ENCODE data around the gene PIK3C2G. TPM values are rescaled to one million over a fixed set of nuclear protein-coding genes. Genes with fewer than 3 reads are reported as not detected.

Gene PIK3C2G
- total RNA-seq, 1 donor from 2014 or later = not detected

GRCh38 chr12:18270958-18271460, 9.7 kb downstream of the PIK3C2G start:
- no peaks in the 10 kb centered on the region for H4K20me1 ChIP-seq (ENCODE audit: low read depth)
- H2AFZ ChIP-seq (replicated peaks) = no peak overlapping the region
- no peaks in the 10 kb centered on the region for H3K36me3 Mint-ChIP-seq
- no peaks in the 10 kb centered on the region for H3K27me3 Mint-ChIP-seq (ENCODE audit: insufficient read depth, low read depth)
- H3K4me1 ChIP-seq = no peaks in the 10 kb centered on the region
- peaks cover 9% of the 10 kb centered on the region for H3K9me3 Mint-ChIP-seq
- H3K4me1 Mint-ChIP-seq = peaks cover 17% of the 10 kb centered on the region
- H3K27ac ChIP-seq = no peak overlapping the region
- no peaks in the 10 kb centered on the region for H3F3A ChIP-seq (ENCODE audit: low read depth)
- H3K9ac ChIP-seq = no peak overlapping the region
- H3K27me3 ChIP-seq = no peaks in the 10 kb centered on the region
- H3K9me3 ChIP-seq (ENCODE audit: low read depth) = no peaks in the 10 kb centered on the region
- no peaks in the 10 kb centered on the region for H3K79me2 ChIP-seq (ENCODE audit: low read depth)
- H3K4me3 Mint-ChIP-seq = no peak overlapping the region
- no peak overlapping the region for H3K4me3 ChIP-seq
- no peak overlapping the region for H3K4me2 ChIP-seq
- TF ChIP-seq EZH2 (IDR thresholded peaks at IDR 0.05) (no peak), EZH2phosphoT487 (IDR thresholded peaks at IDR 0.05) (no peak), CTCF (IDR thresholded peaks at IDR 0.05) (no peak)
- no peak for DNase-seq (ENCODE audit: low spot score)
- peak overlapping the region; percentile 77 for H3K27ac Mint-ChIP-seq
- no peaks in the 10 kb centered on the region for H3K36me3 ChIP-seq

GRCh38 chr12:18275981-18276380, 14.7 kb downstream of the PIK3C2G start:
- H2AFZ ChIP-seq (replicated peaks) = peak overlapping the region; percentile 4
- H3K27ac ChIP-seq = no peak overlapping the region
- H3K9ac ChIP-seq = no peak overlapping the region
- no peaks in the 10 kb centered on the region for H3K36me3 ChIP-seq
- Mint-ChIP-seq H3K27me3 (ENCODE audit: insufficient read depth, low read depth) (no peaks in the 10 kb centered on the region), H3K36me3 (no peaks in the 10 kb centered on the region), H3K27ac (peak overlapping the region; percentile 48), H3K4me1 (peaks cover 25% of the 10 kb centered on the region), H3K4me3 (no peak overlapping the region), H3K9me3 (peaks cover 9% of the 10 kb centered on the region)
- H4K20me1 ChIP-seq (ENCODE audit: low read depth) = no peaks in the 10 kb centered on the region
- no peaks in the 10 kb centered on the region for H3F3A ChIP-seq (ENCODE audit: low read depth)
- no peak overlapping the region for H3K4me2 ChIP-seq
- H3K4me3 ChIP-seq = no peak overlapping the region
- DNase-seq (ENCODE audit: low spot score) = no peak
- no peaks in the 10 kb centered on the region for H3K79me2 ChIP-seq (ENCODE audit: low read depth)
- H3K4me1 ChIP-seq = no peaks in the 10 kb centered on the region
- H3K9me3 ChIP-seq (ENCODE audit: low read depth) = no peaks in the 10 kb centered on the region
- no peaks in the 10 kb centered on the region for H3K27me3 ChIP-seq
- TF ChIP-seq CTCF (IDR thresholded peaks at IDR 0.05) = no peak

- Histone ChIP-seq H3K4me3 (no peak overlapping the region), H3K27me3 (no peaks in the 10 kb centered on the region), H3K9me3 (ENCODE audit: low read depth) (no peaks in the 10 kb centered on the region), H3F3A (ENCODE audit: low read depth) (no peaks in the 10 kb centered on the region), H3K36me3 (no peaks in the 10 kb centered on the region), H3K27ac (no peak overlapping the region), H3K4me2 (no peak overlapping the region), H3K4me1 (no peaks in the 10 kb centered on the region), H4K20me1 (ENCODE audit: low read depth) (no peaks in the 10 kb centered on the region), H3K9ac (no peak overlapping the region), H3K79me2 (ENCODE audit: low read depth) (no peaks in the 10 kb centered on the region), H2AFZ (replicated peaks) (no peak overlapping the region)
- peak overlapping the region; percentile 74 for H3K27ac Mint-ChIP-seq
- H3K27me3 Mint-ChIP-seq (ENCODE audit: insufficient read depth, low read depth) = no peaks in the 10 kb centered on the region
- no peak overlapping the region for H3K4me3 Mint-ChIP-seq
- DNase-seq (ENCODE audit: low spot score) = no peak
- H3K9me3 Mint-ChIP-seq = peaks cover 9% of the 10 kb centered on the region
- H3K4me1 Mint-ChIP-seq = peaks cover 15% of the 10 kb centered on the region
- no peaks in the 10 kb centered on the region for H3K36me3 Mint-ChIP-seq
- TF ChIP-seq EZH2 (IDR thresholded peaks at IDR 0.05) (no peak), EZH2phosphoT487 (IDR thresholded peaks at IDR 0.05) (no peak), CTCF (IDR thresholded peaks at IDR 0.05) (no peak)
These were observed 15.9 kb downstream of the PIK3C2G start for GRCh38 chr12:18277196-18277595.
